HCT116 (cell line): ENCODE data around the gene CIBAR2. TPM values are rescaled to one million over a fixed set of nuclear protein-coding genes. Genes with fewer than 3 reads are reported as not detected.

Experiments
- CBX3 ChIP-seq: IDR thresholded peaks from 2 replicates; pipeline ENCODE4 v1.6.1; 2012; ENCODE audit warnings: low read depth
- CEBPB ChIP-seq: IDR thresholded peaks from 2 replicates; pipeline ENCODE4 v1.6.1; 2012; ENCODE audit warnings: low read depth
- EGR1 ChIP-seq: IDR thresholded peaks from 2 replicates; pipeline ENCODE4 v1.6.1; 2012; ENCODE audit warnings: low read depth
- EZH2phosphoT487 ChIP-seq: fragments of 200-600 bp; IDR thresholded peaks from 2 replicates; pipeline ENCODE4 v1.6.1; 2018; ENCODE audit warnings: antibody characterized with exemption, borderline replicate concordance
- POLR2AphosphoS5 ChIP-seq: IDR thresholded peaks from 2 replicates; pipeline ENCODE4 v1.6.1; 2011; ENCODE audit warnings: mild to moderate bottlenecking, low read depth, low read length, moderate library complexity
- RAD21 ChIP-seq: IDR thresholded peaks from 2 replicates; pipeline ENCODE4 v1.6.1; 2012; ENCODE audit warnings: low read depth, mild to moderate bottlenecking
- SIN3A ChIP-seq: IDR thresholded peaks from 2 replicates; pipeline ENCODE4 v1.6.1; 2012; ENCODE audit warnings: low read depth
- SP1 ChIP-seq: IDR thresholded peaks from 2 replicates; pipeline ENCODE4 v1.6.1; 2012; ENCODE audit warnings: low read depth
- SRF ChIP-seq: IDR thresholded peaks from 2 replicates; pipeline ENCODE4 v1.6.1; 2012; ENCODE audit warnings: low read depth
- TCF7L2 ChIP-seq: IDR thresholded peaks from 2 replicates; pipeline ENCODE4 v1.7.0; 2011; ENCODE audit warnings: borderline replicate concordance, inconsistent platforms; ENCODE audit not compliant: insufficient read depth, insufficient read length; ENCODE audit errors: extremely low read depth
- ZFX ChIP-seq: fragments of 450-650 bp; IDR thresholded peaks from 2 replicates; pipeline ENCODE4 v1.6.1; 2017
- total RNA-seq: library from RNA; stranded (reverse); gene quantifications from one replicate; pipeline ENCODE4 v1.2.1, GENCODE V29; 2021; ENCODE audit not compliant: unreplicated experiment
- TF ChIP-seq, protein P1 (sequence below): IDR thresholded peaks from 2 replicates; pipeline ENCODE4 v1.6.1; 2011; ENCODE audit warnings: mild to moderate bottlenecking, low read length, moderate library complexity; ENCODE audit not compliant: insufficient replicate concordance; ENCODE audit errors: extremely low read depth
- TF ChIP-seq, protein P2 (sequence below): IDR thresholded peaks from 2 replicates; pipeline ENCODE4 v1.6.1; 2012

Gene CIBAR2
- total RNA-seq, 1 experiment from 2014 or later, result 0.27 TPM

DNA sequence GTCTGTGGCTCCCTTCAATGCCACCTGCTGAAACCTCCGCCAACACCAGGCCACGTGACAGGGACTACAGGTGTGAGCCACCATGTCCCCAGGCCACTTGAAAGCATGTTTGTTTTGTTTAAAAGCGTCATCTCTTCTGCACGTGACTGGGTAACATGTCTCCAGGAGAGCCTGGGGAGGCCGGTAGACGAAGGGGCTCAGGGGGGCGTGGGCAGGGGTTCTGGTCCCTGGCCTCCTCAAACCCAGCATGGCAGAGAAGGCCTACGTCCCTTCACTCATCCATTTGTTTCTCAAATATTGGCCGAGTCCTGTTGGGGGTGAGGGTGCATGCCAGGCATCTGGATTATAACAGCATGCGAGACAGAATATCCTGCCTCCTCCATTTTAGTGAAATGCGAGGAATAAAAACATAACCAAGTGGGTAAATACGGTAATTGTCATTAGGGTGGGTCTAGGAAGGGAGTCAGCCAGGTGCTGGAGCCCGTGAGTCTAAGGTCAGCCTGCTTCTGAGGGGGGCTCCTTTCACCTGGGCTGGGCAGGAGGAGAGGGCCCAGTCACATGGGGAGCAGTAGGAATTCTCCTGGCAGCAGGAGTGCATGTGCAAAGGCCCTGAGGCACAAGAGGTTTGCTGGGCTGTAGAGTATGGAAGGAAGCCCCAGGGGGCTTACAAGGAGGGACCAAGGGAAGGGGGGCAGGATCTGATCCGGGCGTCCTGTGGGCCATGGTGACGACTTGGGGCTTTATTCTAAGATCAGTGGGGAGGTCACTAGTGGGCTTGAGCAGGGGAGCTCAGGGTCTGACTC lies 26.8 kb upstream of the CIBAR2 start (continued):
- TF ChIP-seq, protein P1, sequence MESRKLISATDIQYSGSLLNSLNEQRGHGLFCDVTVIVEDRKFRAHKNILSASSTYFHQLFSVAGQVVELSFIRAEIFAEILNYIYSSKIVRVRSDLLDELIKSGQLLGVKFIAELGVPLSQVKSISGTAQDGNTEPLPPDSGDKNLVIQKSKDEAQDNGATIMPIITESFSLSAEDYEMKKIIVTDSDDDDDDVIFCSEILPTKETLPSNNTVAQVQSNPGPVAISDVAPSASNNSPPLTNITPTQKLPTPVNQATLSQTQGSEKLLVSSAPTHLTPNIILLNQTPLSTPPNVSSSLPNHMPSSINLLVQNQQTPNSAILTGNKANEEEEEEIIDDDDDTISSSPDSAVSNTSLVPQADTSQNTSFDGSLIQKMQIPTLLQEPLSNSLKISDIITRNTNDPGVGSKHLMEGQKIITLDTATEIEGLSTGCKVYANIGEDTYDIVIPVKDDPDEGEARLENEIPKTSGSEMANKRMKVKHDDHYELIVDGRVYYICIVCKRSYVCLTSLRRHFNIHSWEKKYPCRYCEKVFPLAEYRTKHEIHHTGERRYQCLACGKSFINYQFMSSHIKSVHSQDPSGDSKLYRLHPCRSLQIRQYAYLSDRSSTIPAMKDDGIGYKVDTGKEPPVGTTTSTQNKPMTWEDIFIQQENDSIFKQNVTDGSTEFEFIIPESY, result no peak
- TF ChIP-seq TCF7L2 (no peak), EGR1 (no peak), EZH2phosphoT487 (no peak), ZFX (no peak), RAD21 (no peak), SIN3A (no peak), SP1 (no peak), SRF (no peak), CEBPB (no peak), CBX3 (no peak), POLR2AphosphoS5 (no peak)
- TF ChIP-seq, protein P2, sequence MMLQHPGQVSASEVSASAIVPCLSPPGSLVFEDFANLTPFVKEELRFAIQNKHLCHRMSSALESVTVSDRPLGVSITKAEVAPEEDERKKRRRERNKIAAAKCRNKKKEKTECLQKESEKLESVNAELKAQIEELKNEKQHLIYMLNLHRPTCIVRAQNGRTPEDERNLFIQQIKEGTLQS, result no peak
